ENCODE measurements around the gene PDZD2.

- TF ChIP-seq CTCF (IDR thresholded peaks at IDR 0.05; ENCODE audit: poor library complexity) (no peak), EZH2 (IDR thresholded peaks at IDR 0.05; ENCODE audit: borderline replicate concordance) (no peak)
These were observed 404.2 kb downstream of the PDZD2 start for GRCh38 chr5:32043105-32043504.

All from hepatocyte (in vitro differentiated cells).